Prostate gland (tissue), 2 donors: ENCODE measurements around the gene YJU2.

Source experiments
- POLR2A ChIP-seq: fragments of 450-650 bp; IDR thresholded peaks from one replicate; pipeline ENCODE4 v1.6.1; 2016; ENCODE audit warnings: antibody characterized with exemption, mild to moderate bottlenecking
- POLR2AphosphoS5 ChIP-seq: sonication (generic); formaldehyde crosslinking; IDR thresholded peaks from one replicate; pipeline ENCODE4 v1.6.1; 2017; ENCODE audit warnings: antibody characterized with exemption
- TF ChIP-seq, protein P1 (sequence below), 4 experiments: fragments of 200-600 bp in 2 of 4; fragments of 450-650 bp in 2 of 4; sonication (generic) in 2 of 4; IDR thresholded peaks; 1 replicate in 3 of 4; 2 replicates in 1 of 4; pipeline ENCODE4 v1.5.1; 2016 to 2019; ENCODE audit warnings: antibody characterized with exemption in 4 of 4, mild to moderate bottlenecking in 2 of 4, moderate library complexity in 2 of 4

DNA sequence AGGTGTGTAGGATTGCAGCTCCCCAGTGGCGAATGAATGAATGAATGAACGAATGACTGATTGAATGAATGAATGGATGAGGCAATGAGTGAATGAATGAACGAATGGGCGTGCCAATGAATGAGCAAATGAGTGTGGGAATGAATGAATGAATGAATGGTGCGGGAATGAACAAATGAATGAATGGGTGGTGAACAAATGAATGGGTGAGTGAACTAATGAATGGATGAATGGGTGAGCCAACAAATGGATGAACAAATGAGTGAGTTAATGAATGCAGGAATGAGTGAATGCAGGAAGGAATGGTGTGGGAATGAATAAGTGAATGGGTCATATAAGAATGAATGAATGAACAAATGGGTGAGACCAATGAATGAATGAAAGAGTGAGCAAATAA lies 49.7 kb upstream of the YJU2 start:
- TF ChIP-seq, protein P1, sequence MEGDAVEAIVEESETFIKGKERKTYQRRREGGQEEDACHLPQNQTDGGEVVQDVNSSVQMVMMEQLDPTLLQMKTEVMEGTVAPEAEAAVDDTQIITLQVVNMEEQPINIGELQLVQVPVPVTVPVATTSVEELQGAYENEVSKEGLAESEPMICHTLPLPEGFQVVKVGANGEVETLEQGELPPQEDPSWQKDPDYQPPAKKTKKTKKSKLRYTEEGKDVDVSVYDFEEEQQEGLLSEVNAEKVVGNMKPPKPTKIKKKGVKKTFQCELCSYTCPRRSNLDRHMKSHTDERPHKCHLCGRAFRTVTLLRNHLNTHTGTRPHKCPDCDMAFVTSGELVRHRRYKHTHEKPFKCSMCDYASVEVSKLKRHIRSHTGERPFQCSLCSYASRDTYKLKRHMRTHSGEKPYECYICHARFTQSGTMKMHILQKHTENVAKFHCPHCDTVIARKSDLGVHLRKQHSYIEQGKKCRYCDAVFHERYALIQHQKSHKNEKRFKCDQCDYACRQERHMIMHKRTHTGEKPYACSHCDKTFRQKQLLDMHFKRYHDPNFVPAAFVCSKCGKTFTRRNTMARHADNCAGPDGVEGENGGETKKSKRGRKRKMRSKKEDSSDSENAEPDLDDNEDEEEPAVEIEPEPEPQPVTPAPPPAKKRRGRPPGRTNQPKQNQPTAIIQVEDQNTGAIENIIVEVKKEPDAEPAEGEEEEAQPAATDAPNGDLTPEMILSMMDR (IDR thresholded peaks at IDR 0.05): no peak
- no peak for TF ChIP-seq POLR2A
- TF ChIP-seq POLR2AphosphoS5: no peak
